ENCODE measurements around the gene ZSCAN21.

The ZSCAN21 gene

GRCh38 chr7:100087055-100087750 lies 37.6 kb downstream of the ZSCAN21 start:
- DNase-seq: no peak
- no peak for TF ChIP-seq CTCF (IDR thresholded peaks at IDR 0.05; ENCODE audit: low read depth, low read length)
- H3K9me3 ChIP-seq: no peaks in the 10 kb centered on the region
- peaks cover 18% of the 10 kb centered on the region for H3K36me3 ChIP-seq
- no peak overlapping the region for H3K4me3 ChIP-seq (ENCODE audit: low read depth, low read length)
- 0 out of 2 replicates have a peak, but pooled peaks cover 2% of the 10 kb centered on the region for H3K4me1 ChIP-seq
- H3K27me3 ChIP-seq: no peaks in the 10 kb centered on the region

DNA sequence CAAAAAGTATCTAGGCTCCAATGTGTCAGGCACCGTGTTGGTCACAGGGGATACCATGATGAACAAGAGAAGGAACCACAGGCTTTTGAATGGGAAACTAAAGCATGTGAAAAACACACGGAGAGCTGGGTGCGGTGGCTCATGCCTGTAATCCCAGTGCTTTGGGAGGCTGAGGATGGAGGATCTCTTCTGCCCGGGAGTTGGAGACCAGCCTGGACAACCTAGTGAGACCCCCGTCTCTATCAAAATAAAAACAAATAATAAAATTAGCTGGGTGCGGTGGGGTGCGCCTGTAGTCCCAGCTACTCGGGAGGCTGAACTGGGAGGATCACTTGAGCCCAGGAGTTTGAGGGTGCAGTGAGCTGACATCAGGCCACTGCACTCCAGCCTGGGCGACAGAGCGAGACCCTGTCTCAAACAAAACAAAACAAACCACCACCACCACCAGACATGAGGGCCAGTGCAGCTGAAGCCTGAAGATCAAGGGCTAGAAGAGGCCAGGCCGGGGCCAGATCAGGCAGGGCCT lies 38.6 kb downstream of the ZSCAN21 start:
- no peaks in the 10 kb centered on the region for H3K27me3 ChIP-seq
- peak overlapping the region; percentile 86 for H3K4me3 ChIP-seq (ENCODE audit: low read depth, low read length)
- no peak for DNase-seq
- no peaks in the 10 kb centered on the region for H3K9me3 ChIP-seq
- peaks cover 27% of the 10 kb centered on the region for H3K36me3 ChIP-seq
- 0 out of 2 replicates have a peak, but pooled peaks cover 2% of the 10 kb centered on the region for H3K4me1 ChIP-seq
- TF ChIP-seq CTCF (IDR thresholded peaks at IDR 0.05; ENCODE audit: low read depth, low read length): no peak

- H3K4me1 ChIP-seq: 0 out of 2 replicates have a peak, but pooled peaks cover 2% of the 10 kb centered on the region
- no peaks in the 10 kb centered on the region for H3K9me3 ChIP-seq
- TF ChIP-seq CTCF (IDR thresholded peaks at IDR 0.05; ENCODE audit: low read depth, low read length): no peak
- DNase-seq: peak; percentile 88
- H3K4me3 ChIP-seq (ENCODE audit: low read depth, low read length): peak within 1 kb of the TSS; percentile 86
- no peaks in the 10 kb centered on the region for H3K27me3 ChIP-seq
- peaks cover 34% of the 10 kb centered on the region for H3K36me3 ChIP-seq
These were observed 39.3 kb downstream of the ZSCAN21 start, which contains the start of gene COPS6 for GRCh38 chr7:100088621-100089457. Gene COPS6 (plus strand): TSS chr7:100088969. CDS start chr7:100088991, 22 bp downstream.

- Histone ChIP-seq H3K9me3 (no peaks in the 10 kb centered on the region), H3K4me3 (ENCODE audit: low read depth, low read length) (peak overlapping the region; percentile 86), H3K27me3 (no peaks in the 10 kb centered on the region), H3K36me3 (peaks cover 42% of the 10 kb centered on the region), H3K4me1 (0 out of 2 replicates have a peak, but pooled peaks cover 2% of the 10 kb centered on the region)
- no peak for DNase-seq
- no peak for TF ChIP-seq CTCF (IDR thresholded peaks at IDR 0.05; ENCODE audit: low read depth, low read length)
These were observed 40.1 kb downstream of the ZSCAN21 start for GRCh38 chr7:100089458-100090196.

GRCh38 chr7:100090527-100091410 lies 41.2 kb downstream of the ZSCAN21 start:
- no peak for TF ChIP-seq CTCF (IDR thresholded peaks at IDR 0.05; ENCODE audit: low read depth, low read length)
- no peak overlapping the region for H3K4me3 ChIP-seq (ENCODE audit: low read depth, low read length)
- DNase-seq: no peak
- H3K9me3 ChIP-seq: no peaks in the 10 kb centered on the region
- H3K27me3 ChIP-seq: no peaks in the 10 kb centered on the region
- H3K4me1 ChIP-seq: 0 out of 2 replicates have a peak, but pooled peaks cover 2% of the 10 kb centered on the region
- peaks cover 53% of the 10 kb centered on the region for H3K36me3 ChIP-seq
